ENCODE data around the gene DDX31. TPM values are rescaled to one million over a fixed set of nuclear protein-coding genes. Genes with fewer than 3 reads are reported as not detected.

Gene DDX31
- total and polyA plus RNA-seq, 9 donors = 8.3 to 13.2 (median 9.0) TPM

- H3K36me3 ChIP-seq (ENCODE audit: control insufficient read depth, insufficient read depth, low read length) = peaks cover 34% of the 10 kb centered on the region
Measured at GRCh38 chr9:132656299-132656698, 13.5 kb downstream of the DDX31 start.

GRCh38 chr9:132651259-132651658 is 18.5 kb downstream of the DDX31 start:
- peaks cover 43% of the 10 kb centered on the region for H3K36me3 ChIP-seq (ENCODE audit: control insufficient read depth, insufficient read depth, low read length)
- DNase-seq = no peak
- H3K4me1 ChIP-seq (ENCODE audit: control insufficient read depth, insufficient read depth, low read length) = no peaks in the 10 kb centered on the region
- no peaks in the 10 kb centered on the region for H3K27me3 ChIP-seq (ENCODE audit: control insufficient read depth, insufficient read depth, low read length)
- H3K4me3 ChIP-seq (ENCODE audit: low read length) = no peak overlapping the region
- no peak overlapping the region for H3K27ac ChIP-seq (ENCODE audit: low read length)
- H3K9me3 ChIP-seq (replicated peaks; ENCODE audit: control insufficient read depth, low read depth, low read length) = no peaks in the 10 kb centered on the region
- WGBS (ENCODE audit: insufficient coverage) = no CpG with 5 or more reads among the region's 6 CpGs

More at GRCh38 chr9:132656299-132656698, 13.5 kb downstream of the DDX31 start:
- 86% methylated on average over 5 of the region's 7 CpGs for WGBS (ENCODE audit: insufficient coverage)
- Histone ChIP-seq H3K4me1 (ENCODE audit: control insufficient read depth, insufficient read depth, low read length) (no peaks in the 10 kb centered on the region), H3K9me3 (replicated peaks; ENCODE audit: control insufficient read depth, low read depth, low read length) (no peaks in the 10 kb centered on the region), H3K27me3 (ENCODE audit: control insufficient read depth, insufficient read depth, low read length) (no peaks in the 10 kb centered on the region), H3K27ac (ENCODE audit: low read length) (no peak overlapping the region), H3K4me3 (ENCODE audit: low read length) (no peak overlapping the region)
- DNase-seq = no peak

- Histone ChIP-seq H3K36me3 (ENCODE audit: control insufficient read depth, insufficient read depth, low read length) (peaks cover 63% of the 10 kb centered on the region), H3K4me1 (ENCODE audit: control insufficient read depth, insufficient read depth, low read length) (no peaks in the 10 kb centered on the region), H3K9me3 (replicated peaks; ENCODE audit: control insufficient read depth, low read depth, low read length) (no peaks in the 10 kb centered on the region), H3K27me3 (ENCODE audit: control insufficient read depth, insufficient read depth, low read length) (no peaks in the 10 kb centered on the region), H3K27ac (ENCODE audit: low read length) (no peak overlapping the region), H3K4me3 (ENCODE audit: low read length) (no peak overlapping the region)
- no peak for DNase-seq
- 87% methylated on average over 2 of the region's 3 CpGs for WGBS (ENCODE audit: insufficient coverage)
Measured at GRCh38 chr9:132648685-132649084, 21.1 kb downstream of the DDX31 start.

GRCh38 chr9:132648283-132648682 is 21.5 kb downstream of the DDX31 start:
- WGBS (ENCODE audit: insufficient coverage) = no CpG with 5 or more reads among the region's 7 CpGs
- Histone ChIP-seq H3K27me3 (ENCODE audit: control insufficient read depth, insufficient read depth, low read length) (no peaks in the 10 kb centered on the region), H3K36me3 (ENCODE audit: control insufficient read depth, insufficient read depth, low read length) (peaks cover 66% of the 10 kb centered on the region), H3K4me1 (ENCODE audit: control insufficient read depth, insufficient read depth, low read length) (no peaks in the 10 kb centered on the region), H3K27ac (ENCODE audit: low read length) (no peak overlapping the region), H3K4me3 (ENCODE audit: low read length) (no peak overlapping the region), H3K9me3 (replicated peaks; ENCODE audit: control insufficient read depth, low read depth, low read length) (no peaks in the 10 kb centered on the region)
- no peak for DNase-seq

- H3K4me3 ChIP-seq (ENCODE audit: low read length) = no peak overlapping the region
- no peak overlapping the region for H3K27ac ChIP-seq (ENCODE audit: low read length)
- H3K4me1 ChIP-seq (ENCODE audit: control insufficient read depth, insufficient read depth, low read length) = no peaks in the 10 kb centered on the region
- no peak for DNase-seq
- H3K9me3 ChIP-seq (replicated peaks; ENCODE audit: control insufficient read depth, low read depth, low read length) = no peaks in the 10 kb centered on the region
- no peaks in the 10 kb centered on the region for H3K27me3 ChIP-seq (ENCODE audit: control insufficient read depth, insufficient read depth, low read length)
- H3K36me3 ChIP-seq (ENCODE audit: control insufficient read depth, insufficient read depth, low read length) = peaks cover 71% of the 10 kb centered on the region
- 100% methylated on average over 1 of the region's 2 CpGs for whole genome bisulfite sequencing (ENCODE audit: insufficient coverage)
Measured at GRCh38 chr9:132647806-132648205, 22.0 kb downstream of the DDX31 start.

- no peak for DNase-seq
- Histone ChIP-seq H3K27me3 (ENCODE audit: control insufficient read depth, insufficient read depth, low read length) (no peaks in the 10 kb centered on the region), H3K27ac (ENCODE audit: low read length) (no peak overlapping the region), H3K9me3 (replicated peaks; ENCODE audit: control insufficient read depth, low read depth, low read length) (no peaks in the 10 kb centered on the region), H3K4me3 (ENCODE audit: low read length) (no peak overlapping the region), H3K36me3 (ENCODE audit: control insufficient read depth, insufficient read depth, low read length) (peaks cover 66% of the 10 kb centered on the region), H3K4me1 (ENCODE audit: control insufficient read depth, insufficient read depth, low read length) (no peaks in the 10 kb centered on the region)
- WGBS (ENCODE audit: insufficient coverage) = 75% methylated on average over 1 of the region's 4 CpGs
Measured at GRCh38 chr9:132647355-132647754, 22.4 kb downstream of the DDX31 start.

GRCh38 chr9:132646726-132647125 is 23.1 kb downstream of the DDX31 start:
- H3K4me3 ChIP-seq (ENCODE audit: low read length) = no peak overlapping the region
- peaks cover 69% of the 10 kb centered on the region for H3K36me3 ChIP-seq (ENCODE audit: control insufficient read depth, insufficient read depth, low read length)
- no peaks in the 10 kb centered on the region for H3K27me3 ChIP-seq (ENCODE audit: control insufficient read depth, insufficient read depth, low read length)
- DNase-seq = no peak
- H3K27ac ChIP-seq (ENCODE audit: low read length) = no peak overlapping the region
- 96% methylated on average over 7 of the region's 7 CpGs for WGBS (ENCODE audit: insufficient coverage)
- no peaks in the 10 kb centered on the region for H3K9me3 ChIP-seq (replicated peaks; ENCODE audit: control insufficient read depth, low read depth, low read length)
- no peaks in the 10 kb centered on the region for H3K4me1 ChIP-seq (ENCODE audit: control insufficient read depth, insufficient read depth, low read length)

GRCh38 chr9:132645711-132646110 is 24.1 kb downstream of the DDX31 start:
- WGBS (ENCODE audit: insufficient coverage) = over 99% methylated on average over 10 of the region's 15 CpGs
- Histone ChIP-seq H3K36me3 (ENCODE audit: control insufficient read depth, insufficient read depth, low read length) (peaks cover 78% of the 10 kb centered on the region), H3K9me3 (replicated peaks; ENCODE audit: control insufficient read depth, low read depth, low read length) (no peaks in the 10 kb centered on the region), H3K27me3 (ENCODE audit: control insufficient read depth, insufficient read depth, low read length) (no peaks in the 10 kb centered on the region), H3K4me3 (ENCODE audit: low read length) (no peak overlapping the region), H3K4me1 (ENCODE audit: control insufficient read depth, insufficient read depth, low read length) (no peaks in the 10 kb centered on the region), H3K27ac (ENCODE audit: low read length) (no peak overlapping the region)
- DNase-seq = no peak

GRCh38 chr9:132645306-132645705 is 24.5 kb downstream of the DDX31 start:
- no peak overlapping the region for H3K4me3 ChIP-seq (ENCODE audit: low read length)
- H3K36me3 ChIP-seq (ENCODE audit: control insufficient read depth, insufficient read depth, low read length) = peaks cover 79% of the 10 kb centered on the region
- no peaks in the 10 kb centered on the region for H3K4me1 ChIP-seq (ENCODE audit: control insufficient read depth, insufficient read depth, low read length)
- H3K9me3 ChIP-seq (replicated peaks; ENCODE audit: control insufficient read depth, low read depth, low read length) = no peaks in the 10 kb centered on the region
- no peaks in the 10 kb centered on the region for H3K27me3 ChIP-seq (ENCODE audit: control insufficient read depth, insufficient read depth, low read length)
- no peak for DNase-seq
- WGBS (ENCODE audit: insufficient coverage) = 96% methylated on average over 8 of the region's 8 CpGs
- H3K27ac ChIP-seq (ENCODE audit: low read length) = no peak overlapping the region

- no peak for DNase-seq
- no CpG with 5 or more reads among the region's 3 CpGs for WGBS (ENCODE audit: insufficient coverage)
- H3K27ac ChIP-seq (ENCODE audit: low read length) = no peak overlapping the region
- H3K36me3 ChIP-seq (ENCODE audit: control insufficient read depth, insufficient read depth, low read length) = peaks cover 79% of the 10 kb centered on the region
- no peaks in the 10 kb centered on the region for H3K27me3 ChIP-seq (ENCODE audit: control insufficient read depth, insufficient read depth, low read length)
- H3K9me3 ChIP-seq (replicated peaks; ENCODE audit: control insufficient read depth, low read depth, low read length) = no peaks in the 10 kb centered on the region
- no peaks in the 10 kb centered on the region for H3K4me1 ChIP-seq (ENCODE audit: control insufficient read depth, insufficient read depth, low read length)
- H3K4me3 ChIP-seq (ENCODE audit: low read length) = no peak overlapping the region
Measured at GRCh38 chr9:132644251-132644650, 25.5 kb downstream of the DDX31 start.

GRCh38 chr9:132641216-132641615 is 28.6 kb downstream of the DDX31 start:
- H3K9me3 ChIP-seq (replicated peaks; ENCODE audit: control insufficient read depth, low read depth, low read length) = no peaks in the 10 kb centered on the region
- peaks cover 71% of the 10 kb centered on the region for H3K36me3 ChIP-seq (ENCODE audit: control insufficient read depth, insufficient read depth, low read length)
- no peaks in the 10 kb centered on the region for H3K4me1 ChIP-seq (ENCODE audit: control insufficient read depth, insufficient read depth, low read length)
- H3K27me3 ChIP-seq (ENCODE audit: control insufficient read depth, insufficient read depth, low read length) = no peaks in the 10 kb centered on the region
- WGBS (ENCODE audit: insufficient coverage) = 92% methylated on average over 2 of the region's 4 CpGs
- no peak overlapping the region for H3K4me3 ChIP-seq (ENCODE audit: low read length)
- no peak overlapping the region for H3K27ac ChIP-seq (ENCODE audit: low read length)
- DNase-seq = no peak
